GM13977 (cell line): Measurements from ENCODE around the gene FCRLA.

Experiments
- DNase-seq: peaks from one replicate; pipeline ENCODE4 v3.0.0; 2012; ENCODE audit warnings: low spot score
- CTCF ChIP-seq: IDR thresholded peaks from 2 replicates; pipeline ENCODE4 v1.5.1; 2012; ENCODE audit warnings: mild to moderate bottlenecking, control low read depth; ENCODE audit not compliant: insufficient read depth; ENCODE audit errors: extremely low read depth, missing control alignments
- in situ Hi-C: fragments of 300-500 bp; cut with MboI; formaldehyde crosslinking; loops from one replicate; pipeline ENCODE4 v1.12.0; 2022; ENCODE audit warnings: low sequenced_read_pairs, low pct_unique_long_range_greater_than_20kb, mixed read lengths, inconsistent platforms; ENCODE audit not compliant: unreplicated experiment

Gene FCRLA

GRCh38 chr1:161718559-161719324 lies 11.7 kb downstream of the FCRLA start:
- TF ChIP-seq CTCF = no peak
- peak; percentile 17 for DNase-seq
- in situ Hi-C loops = loop anchor here (25.0 kb wide), 1 partner anchor 531 kb away; the partner anchor contains the start of genes ADAMTS4 and B4GALT3

- in situ Hi-C loops = loop anchor here (25.0 kb wide), 1 partner anchor 532 kb away; the partner anchor contains the start of genes ADAMTS4 and B4GALT3
- DNase-seq = no peak
- TF ChIP-seq CTCF = no peak
Observed at GRCh38 chr1:161719325-161719611, 12.2 kb downstream of the FCRLA start.

- no peak for TF ChIP-seq CTCF
- in situ Hi-C loops = loop anchor here (25.0 kb wide), 1 partner anchor 533 kb away; the partner anchor contains the start of genes ADAMTS4 and B4GALT3
- DNase-seq = no peak
Observed at GRCh38 chr1:161720422-161720821, 13.4 kb downstream of the FCRLA start.

GRCh38 chr1:161720956-161721737 lies 14.1 kb downstream of the FCRLA start, which contains the start of gene FCRLB:
TSS of gene FCRLB (plus strand) at chr1:161721544. CDS start at chr1:161722673, 1,129 bp downstream.
- TF ChIP-seq CTCF = no peak
- DNase-seq = no peak
- in situ Hi-C loops = loop anchor here (25.0 kb wide), 1 partner anchor 534 kb away; the partner anchor contains the start of genes ADAMTS4 and B4GALT3

- DNase-seq = no peak
Observed at GRCh38 chr1:161721738-161722343, 14.8 kb downstream of the FCRLA start.

More at GRCh38 chr1:161721738-161722343, 14.8 kb downstream of the FCRLA start:
- TF ChIP-seq CTCF = no peak
- in situ Hi-C loops = loop anchor here (25.0 kb wide), 1 partner anchor 535 kb away; the partner anchor contains the start of genes ADAMTS4 and B4GALT3
